Cardiac fibroblast (primary cell): ENCODE measurements around the gene JUND.

Source experiments
- DNase-seq, 2 donors: peaks; one replicate each; pipeline versions ENCODE4 v3.0.0 to v3.0.0-alpha.2; 2010; ENCODE audit warnings: low read depth in 2 of 2
- H3K4me3 ChIP-seq, 2 donors: replicated peaks in 1 of 2; 1 replicate in 1 of 2; 2 replicates in 1 of 2; pipeline ENCODE4 v1.5.1; 2011; ENCODE audit warnings: low read depth in 2 of 2, low read length in 2 of 2, mild to moderate bottlenecking in 2 of 2, moderate library complexity in 1 of 2
- CTCF ChIP-seq: IDR thresholded peaks from one replicate; pipeline ENCODE4 v1.5.1; 2011; ENCODE audit warnings: low read depth, mild to moderate bottlenecking, low read length, inconsistent platforms

JUND gene

GRCh38 chr19:18269070-18269723 is 12.2 kb downstream of the JUND start:
- no peak overlapping the region for H3K4me3 ChIP-seq
- DNase-seq, result no peak
- no peak for TF ChIP-seq CTCF

- no peak for TF ChIP-seq CTCF
- DNase-seq, result no peak
- H3K4me3 ChIP-seq, result no peak overlapping the region
Measured at GRCh38 chr19:18266771-18267686, 14.4 kb downstream of the JUND start.

- no peak for TF ChIP-seq CTCF
- no peak overlapping the region for H3K4me3 ChIP-seq
Measured at GRCh38 chr19:18265582-18265981, 15.8 kb downstream of the JUND start.

GRCh38 chr19:18264971-18265540 is 16.4 kb downstream of the JUND start:
- DNase-seq, result no peak
- no peak overlapping the region for H3K4me3 ChIP-seq
- TF ChIP-seq CTCF, result no peak

More at GRCh38 chr19:18265582-18265981, 15.8 kb downstream of the JUND start:
- no peak for DNase-seq

GRCh38 chr19:18264137-18264854 is 17.1 kb downstream of the JUND start:
- no peak for DNase-seq
- TF ChIP-seq CTCF, result no peak
- no peak overlapping the region for H3K4me3 ChIP-seq

GRCh38 chr19:18263324-18264136 is 17.9 kb downstream of the JUND start:
- no peak for DNase-seq
- H3K4me3 ChIP-seq, result no peak overlapping the region
- TF ChIP-seq CTCF, result no peak
